K562 (cell line): ENCODE data around the gene PTTG1IP. TPM values are rescaled to one million over a fixed set of nuclear protein-coding genes. Genes with fewer than 3 reads are reported as not detected.

ENCODE experiments used
- PHF21A ChIP-seq: fragments of 450-650 bp; IDR thresholded peaks from 2 replicates; pipeline ENCODE4 v1.6.1; 2017; ENCODE audit warnings: low read depth, borderline replicate concordance
- RBFOX2 ChIP-seq: fragments of 200-400 bp; formaldehyde crosslinking; IDR thresholded peaks from 2 replicates; pipeline ENCODE4 v1.6.1; 2017; ENCODE audit warnings: low read depth, mild to moderate bottlenecking, low read length, moderate library complexity
- SRSF1 ChIP-seq: fragments of 200-400 bp; formaldehyde crosslinking; IDR thresholded peaks from 2 replicates; pipeline ENCODE4 v1.6.1; 2017; ENCODE audit warnings: mild to moderate bottlenecking, low read depth, low read length, moderate library complexity
- TEAD4 ChIP-seq, 2 experiments: sonication (generic) in 1 of 2; formaldehyde crosslinking in 1 of 2; IDR thresholded peaks; 2 replicates each; pipeline versions ENCODE4 v1.6.1 to v1.8.0; 2012 to 2022; ENCODE audit warnings: borderline replicate concordance in 1 of 2, inconsistent platforms in 1 of 2, low read length in 1 of 2, mild to moderate bottlenecking in 1 of 2, missing genetic modification reagents in 1 of 2
- ZSCAN32 ChIP-seq: fragments of 450-650 bp; formaldehyde crosslinking; IDR thresholded peaks from 2 replicates; pipeline ENCODE4 v1.4.0; 2020; ENCODE audit warnings: mild to moderate bottlenecking, moderate library complexity
- polyA plus RNA-seq, 8 experiments: library from polyadenylated mRNA; depleted of rRNA in 4 of 8; stranded (reverse) in 5 of 8; unstranded in 3 of 8; fragments of >200 nt; fragmentation: Nextera tagmentation in 2 of 8; fragmentation: Illumina TruSeq in 1 of 8; extraction: Ambion mirVana in 2 of 8; extraction: Trizol in 1 of 8; gene quantifications; 2 replicates each; pipeline versions ENCODE4 v1.2.1 to v1.2.3, GENCODE V29; 2011 to 2014; ENCODE audit warnings: inconsistent platforms in 1 of 8, missing spikeins in 1 of 8
- total RNA-seq, 7 experiments: library from RNA; depleted of rRNA in 6 of 7; stranded (reverse); fragments of >200 nt in 6 of 7; fragmentation: Illumina TruSeq in 2 of 7; extraction: Trizol in 2 of 7; gene quantifications; 2 replicates each; pipeline versions ENCODE4 v1.2.1 to v1.2.3, GENCODE V29; 2011 to 2021; ENCODE audit warnings: low replicate concordance in 1 of 7
- TF ChIP-seq, protein P1 (sequence below): fragments of 450-650 bp; formaldehyde crosslinking; IDR thresholded peaks from 2 replicates; pipeline ENCODE4 v1.4.0; 2020; ENCODE audit warnings: mild to moderate bottlenecking, moderate library complexity
- TF ChIP-seq, protein P2 (sequence below): IDR thresholded peaks from 2 replicates; pipeline ENCODE4 v1.6.1; 2011; ENCODE audit warnings: borderline replicate concordance, low read depth, mild to moderate bottlenecking, moderate library complexity, low read length; ENCODE audit not compliant: insufficient read depth, poor library complexity, severe bottlenecking
- TF ChIP-seq, protein P3 (sequence below): fragments of 450-650 bp; IDR thresholded peaks from 2 replicates; pipeline ENCODE4 v1.6.1; 2016; ENCODE audit warnings: mild to moderate bottlenecking, moderate library complexity
- TF ChIP-seq, protein P4 (sequence below): fragments of 450-650 bp; IDR thresholded peaks from 2 replicates; pipeline ENCODE4 v1.6.1; 2016; ENCODE audit warnings: low read depth, mild to moderate bottlenecking, moderate library complexity

Gene PTTG1IP
- total and polyA plus RNA-seq, 9 of the 15 experiments (the other 6 are each of a cell fraction or from before 2014, with no cell fraction given), result 5.0 to 99.3 (median 82.4) TPM

DNA sequence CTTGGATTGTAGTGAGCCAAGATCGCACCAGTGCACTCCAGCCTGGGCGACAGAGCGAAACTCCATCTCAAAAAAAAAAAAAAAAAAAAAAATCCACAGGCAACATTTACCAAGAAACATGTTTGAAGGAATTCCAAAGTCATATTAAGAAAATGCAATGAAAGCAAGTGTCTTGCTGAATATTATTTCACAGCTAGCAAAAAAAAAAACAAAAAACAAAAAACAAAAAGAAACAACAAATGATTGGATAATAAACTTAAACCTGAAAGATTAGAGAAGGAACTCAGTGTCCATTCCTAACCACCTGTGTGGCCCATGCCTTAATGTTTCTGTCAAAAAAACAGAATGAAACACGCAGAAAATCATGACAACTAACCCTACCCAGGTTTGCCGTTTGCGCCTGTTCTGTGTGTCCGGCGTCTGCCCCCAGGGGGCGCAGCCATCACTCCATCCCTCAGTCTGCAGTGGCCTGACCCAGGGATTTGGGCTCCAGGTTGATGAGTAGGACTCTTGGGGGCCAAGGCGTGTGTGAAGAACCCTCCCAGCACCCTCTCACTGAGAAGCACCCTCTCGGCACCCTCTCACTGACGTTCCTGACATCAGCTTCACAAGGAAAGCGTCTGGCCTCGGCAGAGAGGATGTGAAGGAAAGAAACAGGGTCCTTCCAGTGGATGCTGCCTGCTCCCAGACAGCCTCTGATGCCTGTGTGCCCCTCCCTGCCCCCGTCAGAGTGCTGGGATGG is 19.2 kb upstream of the PTTG1IP start (continued):
- TF ChIP-seq, protein P1, sequence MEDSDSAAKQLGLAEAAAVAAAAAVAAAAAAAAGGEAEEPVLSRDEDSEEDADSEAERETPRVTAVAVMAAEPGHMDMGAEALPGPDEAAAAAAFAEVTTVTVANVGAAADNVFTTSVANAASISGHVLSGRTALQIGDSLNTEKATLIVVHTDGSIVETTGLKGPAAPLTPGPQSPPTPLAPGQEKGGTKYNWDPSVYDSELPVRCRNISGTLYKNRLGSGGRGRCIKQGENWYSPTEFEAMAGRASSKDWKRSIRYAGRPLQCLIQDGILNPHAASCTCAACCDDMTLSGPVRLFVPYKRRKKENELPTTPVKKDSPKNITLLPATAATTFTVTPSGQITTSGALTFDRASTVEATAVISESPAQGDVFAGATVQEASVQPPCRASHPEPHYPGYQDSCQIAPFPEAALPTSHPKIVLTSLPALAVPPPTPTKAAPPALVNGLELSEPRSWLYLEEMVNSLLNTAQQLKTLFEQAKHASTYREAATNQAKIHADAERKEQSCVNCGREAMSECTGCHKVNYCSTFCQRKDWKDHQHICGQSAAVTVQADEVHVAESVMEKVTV (CRISPR knock-in tag), result 0 out of 2 replicates have a peak, but pooled peaks have one; percentile 11
- TF ChIP-seq, protein P2, sequence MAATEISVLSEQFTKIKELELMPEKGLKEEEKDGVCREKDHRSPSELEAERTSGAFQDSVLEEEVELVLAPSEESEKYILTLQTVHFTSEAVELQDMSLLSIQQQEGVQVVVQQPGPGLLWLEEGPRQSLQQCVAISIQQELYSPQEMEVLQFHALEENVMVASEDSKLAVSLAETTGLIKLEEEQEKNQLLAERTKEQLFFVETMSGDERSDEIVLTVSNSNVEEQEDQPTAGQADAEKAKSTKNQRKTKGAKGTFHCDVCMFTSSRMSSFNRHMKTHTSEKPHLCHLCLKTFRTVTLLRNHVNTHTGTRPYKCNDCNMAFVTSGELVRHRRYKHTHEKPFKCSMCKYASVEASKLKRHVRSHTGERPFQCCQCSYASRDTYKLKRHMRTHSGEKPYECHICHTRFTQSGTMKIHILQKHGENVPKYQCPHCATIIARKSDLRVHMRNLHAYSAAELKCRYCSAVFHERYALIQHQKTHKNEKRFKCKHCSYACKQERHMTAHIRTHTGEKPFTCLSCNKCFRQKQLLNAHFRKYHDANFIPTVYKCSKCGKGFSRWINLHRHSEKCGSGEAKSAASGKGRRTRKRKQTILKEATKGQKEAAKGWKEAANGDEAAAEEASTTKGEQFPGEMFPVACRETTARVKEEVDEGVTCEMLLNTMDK, result peak; percentile 84
- TF ChIP-seq, protein P3, sequence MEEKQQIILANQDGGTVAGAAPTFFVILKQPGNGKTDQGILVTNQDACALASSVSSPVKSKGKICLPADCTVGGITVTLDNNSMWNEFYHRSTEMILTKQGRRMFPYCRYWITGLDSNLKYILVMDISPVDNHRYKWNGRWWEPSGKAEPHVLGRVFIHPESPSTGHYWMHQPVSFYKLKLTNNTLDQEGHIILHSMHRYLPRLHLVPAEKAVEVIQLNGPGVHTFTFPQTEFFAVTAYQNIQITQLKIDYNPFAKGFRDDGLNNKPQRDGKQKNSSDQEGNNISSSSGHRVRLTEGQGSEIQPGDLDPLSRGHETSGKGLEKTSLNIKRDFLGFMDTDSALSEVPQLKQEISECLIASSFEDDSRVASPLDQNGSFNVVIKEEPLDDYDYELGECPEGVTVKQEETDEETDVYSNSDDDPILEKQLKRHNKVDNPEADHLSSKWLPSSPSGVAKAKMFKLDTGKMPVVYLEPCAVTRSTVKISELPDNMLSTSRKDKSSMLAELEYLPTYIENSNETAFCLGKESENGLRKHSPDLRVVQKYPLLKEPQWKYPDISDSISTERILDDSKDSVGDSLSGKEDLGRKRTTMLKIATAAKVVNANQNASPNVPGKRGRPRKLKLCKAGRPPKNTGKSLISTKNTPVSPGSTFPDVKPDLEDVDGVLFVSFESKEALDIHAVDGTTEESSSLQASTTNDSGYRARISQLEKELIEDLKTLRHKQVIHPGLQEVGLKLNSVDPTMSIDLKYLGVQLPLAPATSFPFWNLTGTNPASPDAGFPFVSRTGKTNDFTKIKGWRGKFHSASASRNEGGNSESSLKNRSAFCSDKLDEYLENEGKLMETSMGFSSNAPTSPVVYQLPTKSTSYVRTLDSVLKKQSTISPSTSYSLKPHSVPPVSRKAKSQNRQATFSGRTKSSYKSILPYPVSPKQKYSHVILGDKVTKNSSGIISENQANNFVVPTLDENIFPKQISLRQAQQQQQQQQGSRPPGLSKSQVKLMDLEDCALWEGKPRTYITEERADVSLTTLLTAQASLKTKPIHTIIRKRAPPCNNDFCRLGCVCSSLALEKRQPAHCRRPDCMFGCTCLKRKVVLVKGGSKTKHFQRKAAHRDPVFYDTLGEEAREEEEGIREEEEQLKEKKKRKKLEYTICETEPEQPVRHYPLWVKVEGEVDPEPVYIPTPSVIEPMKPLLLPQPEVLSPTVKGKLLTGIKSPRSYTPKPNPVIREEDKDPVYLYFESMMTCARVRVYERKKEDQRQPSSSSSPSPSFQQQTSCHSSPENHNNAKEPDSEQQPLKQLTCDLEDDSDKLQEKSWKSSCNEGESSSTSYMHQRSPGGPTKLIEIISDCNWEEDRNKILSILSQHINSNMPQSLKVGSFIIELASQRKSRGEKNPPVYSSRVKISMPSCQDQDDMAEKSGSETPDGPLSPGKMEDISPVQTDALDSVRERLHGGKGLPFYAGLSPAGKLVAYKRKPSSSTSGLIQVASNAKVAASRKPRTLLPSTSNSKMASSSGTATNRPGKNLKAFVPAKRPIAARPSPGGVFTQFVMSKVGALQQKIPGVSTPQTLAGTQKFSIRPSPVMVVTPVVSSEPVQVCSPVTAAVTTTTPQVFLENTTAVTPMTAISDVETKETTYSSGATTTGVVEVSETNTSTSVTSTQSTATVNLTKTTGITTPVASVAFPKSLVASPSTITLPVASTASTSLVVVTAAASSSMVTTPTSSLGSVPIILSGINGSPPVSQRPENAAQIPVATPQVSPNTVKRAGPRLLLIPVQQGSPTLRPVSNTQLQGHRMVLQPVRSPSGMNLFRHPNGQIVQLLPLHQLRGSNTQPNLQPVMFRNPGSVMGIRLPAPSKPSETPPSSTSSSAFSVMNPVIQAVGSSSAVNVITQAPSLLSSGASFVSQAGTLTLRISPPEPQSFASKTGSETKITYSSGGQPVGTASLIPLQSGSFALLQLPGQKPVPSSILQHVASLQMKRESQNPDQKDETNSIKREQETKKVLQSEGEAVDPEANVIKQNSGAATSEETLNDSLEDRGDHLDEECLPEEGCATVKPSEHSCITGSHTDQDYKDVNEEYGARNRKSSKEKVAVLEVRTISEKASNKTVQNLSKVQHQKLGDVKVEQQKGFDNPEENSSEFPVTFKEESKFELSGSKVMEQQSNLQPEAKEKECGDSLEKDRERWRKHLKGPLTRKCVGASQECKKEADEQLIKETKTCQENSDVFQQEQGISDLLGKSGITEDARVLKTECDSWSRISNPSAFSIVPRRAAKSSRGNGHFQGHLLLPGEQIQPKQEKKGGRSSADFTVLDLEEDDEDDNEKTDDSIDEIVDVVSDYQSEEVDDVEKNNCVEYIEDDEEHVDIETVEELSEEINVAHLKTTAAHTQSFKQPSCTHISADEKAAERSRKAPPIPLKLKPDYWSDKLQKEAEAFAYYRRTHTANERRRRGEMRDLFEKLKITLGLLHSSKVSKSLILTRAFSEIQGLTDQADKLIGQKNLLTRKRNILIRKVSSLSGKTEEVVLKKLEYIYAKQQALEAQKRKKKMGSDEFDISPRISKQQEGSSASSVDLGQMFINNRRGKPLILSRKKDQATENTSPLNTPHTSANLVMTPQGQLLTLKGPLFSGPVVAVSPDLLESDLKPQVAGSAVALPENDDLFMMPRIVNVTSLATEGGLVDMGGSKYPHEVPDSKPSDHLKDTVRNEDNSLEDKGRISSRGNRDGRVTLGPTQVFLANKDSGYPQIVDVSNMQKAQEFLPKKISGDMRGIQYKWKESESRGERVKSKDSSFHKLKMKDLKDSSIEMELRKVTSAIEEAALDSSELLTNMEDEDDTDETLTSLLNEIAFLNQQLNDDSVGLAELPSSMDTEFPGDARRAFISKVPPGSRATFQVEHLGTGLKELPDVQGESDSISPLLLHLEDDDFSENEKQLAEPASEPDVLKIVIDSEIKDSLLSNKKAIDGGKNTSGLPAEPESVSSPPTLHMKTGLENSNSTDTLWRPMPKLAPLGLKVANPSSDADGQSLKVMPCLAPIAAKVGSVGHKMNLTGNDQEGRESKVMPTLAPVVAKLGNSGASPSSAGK, result 0 out of 2 replicates have a peak, but pooled peaks have one; percentile 16
- TF ChIP-seq ZSCAN32 (CRISPR knock-in tag) (no peak), TEAD4 (IDR thresholded peaks at IDR 0.05; ENCODE audit: low read length) (no peak), TEAD4 (CRISPR knock-in tag; IDR thresholded peaks at IDR 0.05; ENCODE audit: borderline replicate concordance) (no peak), RBFOX2 (no peak), PHF21A (no peak), SRSF1 (no peak)
- TF ChIP-seq, protein P4, sequence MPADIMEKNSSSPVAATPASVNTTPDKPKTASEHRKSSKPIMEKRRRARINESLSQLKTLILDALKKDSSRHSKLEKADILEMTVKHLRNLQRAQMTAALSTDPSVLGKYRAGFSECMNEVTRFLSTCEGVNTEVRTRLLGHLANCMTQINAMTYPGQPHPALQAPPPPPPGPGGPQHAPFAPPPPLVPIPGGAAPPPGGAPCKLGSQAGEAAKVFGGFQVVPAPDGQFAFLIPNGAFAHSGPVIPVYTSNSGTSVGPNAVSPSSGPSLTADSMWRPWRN, result no peak
